Stimulated activated CD8-positive, alpha-beta memory T cell treated with anti-CD3 and anti-CD28 coated beads, Interleukin-12 subunit alpha, Interleukin-12 subunit beta, amount 100 ng/mL, for 24 hours (primary cell): ENCODE measurements around the gene DLL3.

Experiments
- DNase-seq: peaks from one replicate; pipeline ENCODE4 v3.0.0-alpha.2; 2020; ENCODE audit errors: extremely low read depth

DLL3 gene

GRCh38 chr19:39483141-39483540 is 15.6 kb upstream of the DLL3 start:
- DNase-seq: no peak

DNA sequence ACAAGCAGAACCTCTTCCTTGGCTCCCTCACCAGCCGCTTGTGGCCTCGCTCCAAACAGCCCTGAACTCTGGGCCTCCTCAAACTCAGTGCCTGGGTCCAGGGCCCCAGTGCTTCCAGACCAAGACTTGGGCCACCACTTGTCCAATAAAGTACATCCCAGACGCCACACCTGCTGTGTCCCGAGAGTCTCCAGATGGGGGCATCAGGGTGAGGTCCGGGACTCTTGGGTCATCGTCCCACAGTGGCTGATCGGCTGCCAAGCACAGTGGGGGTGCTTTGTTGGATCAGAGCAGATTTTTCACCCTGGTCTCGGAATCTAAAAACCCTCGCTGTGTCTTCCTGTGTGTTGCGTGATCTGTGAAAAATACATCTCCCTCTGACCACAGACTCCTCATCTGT is 9.0 kb upstream of the DLL3 start:
- DNase-seq: no peak

- DNase-seq: no peak
These were observed 6.5 kb upstream of the DLL3 start for GRCh38 chr19:39492225-39492624.

DNA sequence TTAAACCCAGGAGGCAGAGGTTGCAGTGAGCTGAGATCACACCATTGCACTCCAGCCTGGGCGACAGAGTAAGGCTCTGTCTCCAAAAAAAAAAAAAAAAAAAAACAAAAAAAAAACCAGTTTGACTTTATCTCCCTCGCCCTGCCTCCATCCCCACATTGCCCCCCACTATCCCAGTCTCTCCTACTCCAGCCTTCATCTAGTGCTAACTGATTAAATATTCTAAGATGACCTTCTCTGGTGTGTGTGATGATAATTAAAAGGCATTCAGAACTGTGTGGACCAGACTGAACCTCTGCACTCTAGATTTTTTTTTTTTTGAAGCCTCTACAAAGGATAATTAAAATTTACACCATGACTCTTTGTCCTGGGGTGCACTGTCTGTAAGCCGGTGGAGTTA is 6.0 kb upstream of the DLL3 start:
- DNase-seq: no peak

- no peak for DNase-seq
These were observed 4.1 kb upstream of the DLL3 start for GRCh38 chr19:39494661-39495060.

GRCh38 chr19:39496063-39496462 is 2.7 kb upstream of the DLL3 start:
- no peak for DNase-seq

- DNase-seq: no peak
These were observed 1.1 kb upstream of the DLL3 start for GRCh38 chr19:39497701-39497995.

GRCh38 chr19:39497996-39498797 is 550 bp upstream of the DLL3 start:
- DNase-seq: no peak

DNA sequence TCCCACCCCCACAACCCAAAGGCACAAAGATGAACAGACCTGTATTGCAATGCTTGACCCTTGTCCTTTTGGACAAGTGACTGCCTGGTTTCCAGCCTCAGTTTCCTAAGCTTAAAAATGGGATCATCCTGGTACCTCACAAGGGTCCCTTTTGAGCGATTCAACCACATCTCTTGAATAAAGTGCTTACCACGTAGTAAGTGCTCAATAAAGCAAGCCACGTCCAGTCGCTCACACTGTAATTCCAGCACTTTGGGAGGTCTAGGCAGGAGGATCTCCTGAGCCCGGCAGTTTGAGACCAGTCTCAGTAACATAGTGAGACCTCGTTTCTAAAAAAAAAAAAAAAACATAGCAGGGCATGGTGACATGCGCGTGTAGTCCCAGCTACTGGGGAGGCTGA is 1.2 kb downstream of the DLL3 start:
- no peak for DNase-seq

- no peak for DNase-seq
These were observed 1.8 kb downstream of the DLL3 start for GRCh38 chr19:39500543-39500942.

DNA sequence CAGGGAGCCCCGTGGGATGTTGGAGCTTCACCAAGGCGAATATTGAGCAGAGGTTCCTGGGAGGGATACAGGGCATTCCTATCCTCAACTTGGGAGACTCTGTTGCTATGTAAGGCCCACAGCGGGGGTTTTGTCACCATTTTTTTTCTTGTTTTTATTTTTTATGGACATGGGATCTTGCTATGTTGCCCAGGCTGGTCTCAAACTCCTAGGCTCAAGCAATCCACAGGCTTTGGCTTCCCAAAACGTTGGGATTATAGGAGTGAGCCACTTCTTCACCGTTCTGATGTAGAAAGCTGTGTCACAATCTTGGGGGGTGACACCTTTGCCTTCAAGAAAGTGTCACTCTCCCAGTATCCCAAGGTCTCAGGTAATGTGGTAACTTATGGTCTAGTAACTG is 2.6 kb downstream of the DLL3 start:
- no peak for DNase-seq

- DNase-seq: peak; percentile 38
These were observed 4.1 kb downstream of the DLL3 start for GRCh38 chr19:39502640-39503417.

DNA sequence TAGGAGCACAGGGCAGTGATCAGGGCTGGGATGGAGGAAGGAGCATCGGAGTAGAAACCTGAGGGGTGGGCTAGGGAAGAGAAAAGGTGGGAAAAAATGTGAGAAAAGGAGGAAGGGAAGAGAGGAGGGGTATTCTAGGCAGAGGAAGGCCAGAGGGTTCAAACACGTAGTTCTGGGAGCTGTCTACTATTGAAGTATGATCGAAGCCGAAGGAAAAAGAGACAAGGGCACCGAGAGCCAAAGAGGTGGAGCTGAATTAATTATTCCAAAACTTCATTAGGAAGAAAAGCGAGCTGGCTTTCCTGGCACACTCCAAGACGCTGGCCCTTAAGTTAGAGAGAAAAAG is 7.8 kb downstream of the DLL3 start:
- DNase-seq: no peak

GRCh38 chr19:39506944-39507714 is 8.4 kb downstream of the DLL3 start:
- peak; percentile 42 for DNase-seq

GRCh38 chr19:39507715-39508364 is 9.1 kb downstream of the DLL3 start:
- DNase-seq: no peak

- no peak for DNase-seq
These were observed 9.9 kb downstream of the DLL3 start for GRCh38 chr19:39508629-39509028.

- DNase-seq: no peak
These were observed 10.5 kb downstream of the DLL3 start for GRCh38 chr19:39509233-39509632.

DNA sequence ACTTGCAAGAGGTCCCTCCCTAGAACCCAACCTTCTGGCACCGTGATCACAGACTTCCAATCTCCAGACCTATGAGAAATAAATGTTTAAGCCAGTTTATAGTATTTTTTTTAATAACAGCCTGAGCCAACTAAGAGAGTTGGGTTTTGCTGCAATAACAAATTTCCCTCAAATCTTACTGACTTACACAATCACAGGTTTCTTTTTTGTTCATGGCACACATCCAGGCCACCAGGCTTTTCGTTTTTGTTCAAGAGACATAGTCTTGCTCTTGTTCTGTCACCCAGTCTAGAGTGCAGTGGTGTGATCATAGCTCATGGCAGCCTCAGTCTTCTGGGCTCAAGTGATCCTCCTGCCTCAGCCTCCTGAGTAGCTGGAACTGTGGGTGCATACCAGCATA is 14.2 kb downstream of the DLL3 start:
- no peak for DNase-seq

DNA sequence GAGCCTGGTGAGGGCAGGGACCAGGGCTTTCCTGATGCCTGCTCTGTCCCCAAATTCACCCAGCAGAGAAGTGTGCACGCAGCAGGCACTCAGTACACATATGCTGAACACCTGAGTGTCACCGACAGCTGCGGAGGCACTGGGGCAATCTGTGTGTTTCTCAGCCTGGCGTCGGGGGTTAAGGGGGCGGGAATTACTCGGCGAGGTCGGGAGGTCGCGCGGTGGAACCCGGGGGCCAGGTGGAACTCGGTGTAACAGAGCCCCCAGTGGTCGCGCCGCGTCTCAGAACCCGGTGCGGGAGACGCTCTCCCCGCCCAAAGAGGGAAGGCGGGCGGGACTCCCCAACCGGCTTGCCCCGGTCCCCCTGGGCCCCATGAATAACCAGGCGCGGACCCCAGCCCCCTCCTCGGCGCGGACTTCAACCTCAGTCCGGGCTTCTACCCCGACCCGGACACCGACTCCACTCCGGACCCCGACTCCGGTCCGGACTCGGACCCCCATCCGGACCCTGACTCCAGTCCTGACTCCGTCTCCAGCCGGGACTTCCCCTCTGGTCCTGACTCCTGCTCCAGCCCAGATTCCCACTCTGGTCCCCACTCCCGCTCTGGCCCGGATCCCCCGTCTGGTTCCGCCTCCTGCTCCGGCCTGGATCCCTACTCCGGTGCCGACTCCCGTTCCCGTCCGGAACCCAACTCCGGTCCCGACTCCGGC is 16.2 kb downstream of the DLL3 start, which contains the start of gene SELENOV:
TSS of gene SELENOV (plus strand) at position 300 of the 711 bp plus-strand sequence. CDS start at position 374, 74 bp downstream.
- no peak for DNase-seq

- DNase-seq: no peak
These were observed 16.9 kb downstream of the DLL3 start for GRCh38 chr19:39515551-39516191.

- DNase-seq: no peak
These were observed 17.5 kb downstream of the DLL3 start for GRCh38 chr19:39516270-39516669.
